PFSK-1 (cell line): ENCODE measurements around the gene TBCA.

Experiments
- FOXP2 ChIP-seq: optimal IDR thresholded peaks from 2 replicates; pipeline ENCODE3; 2011; ENCODE audit warnings: borderline replicate concordance, control low read depth, inconsistent platforms; ENCODE audit not compliant: insufficient read depth; ENCODE audit errors: extremely low read length, extremely low read depth
- POLR2AphosphoS5 ChIP-seq: IDR thresholded peaks from 2 replicates; pipeline ENCODE4 v1.6.1; 2012; ENCODE audit warnings: low read depth, mild to moderate bottlenecking, control low read depth, low read length, moderate library complexity
- REST ChIP-seq, 2 experiments: IDR thresholded peaks; 2 replicates each; pipeline versions ENCODE4 v1.6.1 to v1.8.0; 2011 to 2012; ENCODE audit warnings: low read depth in 2 of 2, low read length in 2 of 2, control low read depth in 1 of 2, inconsistent platforms in 1 of 2, mild to moderate bottlenecking in 1 of 2, moderate library complexity in 1 of 2; ENCODE audit not compliant: insufficient read depth in 1 of 2
- SIN3A ChIP-seq: IDR thresholded peaks from 2 replicates; pipeline ENCODE4 v1.6.1; 2012; ENCODE audit warnings: mild to moderate bottlenecking, low read length, moderate library complexity, borderline replicate concordance; ENCODE audit not compliant: insufficient read depth
- TAF1 ChIP-seq: IDR thresholded peaks from 2 replicates; pipeline ENCODE4 v1.6.1; 2012; ENCODE audit warnings: low read length, control low read depth, borderline replicate concordance; ENCODE audit not compliant: insufficient read depth

TBCA gene

GRCh38 chr5:77709340-77709739, 66.8 kb downstream of the TBCA start:
- TF ChIP-seq FOXP2 (no peak), TAF1 (no peak), POLR2AphosphoS5 (no peak), REST (IDR thresholded peaks at IDR 0.05; ENCODE audit: insufficient read depth in 1 of 2, low read depth in 2 of 2, low read length in 2 of 2) (no peak), SIN3A (no peak)

- TF ChIP-seq FOXP2 (no peak), SIN3A (no peak), TAF1 (no peak), REST (IDR thresholded peaks at IDR 0.05; ENCODE audit: insufficient read depth in 1 of 2, low read depth in 2 of 2, low read length in 2 of 2) (no peak), POLR2AphosphoS5 (no peak)
Observed at GRCh38 chr5:77707791-77708190, 68.3 kb downstream of the TBCA start.

GRCh38 chr5:77698920-77699319, 77.2 kb downstream of the TBCA start:
- TF ChIP-seq REST (IDR thresholded peaks at IDR 0.05; ENCODE audit: insufficient read depth in 1 of 2, low read depth in 2 of 2, low read length in 2 of 2), result no peak
- TF ChIP-seq SIN3A, result no peak
- TF ChIP-seq TAF1, result no peak
- TF ChIP-seq FOXP2, result no peak
- TF ChIP-seq POLR2AphosphoS5, result no peak

- TF ChIP-seq FOXP2 (no peak), SIN3A (no peak), POLR2AphosphoS5 (no peak), TAF1 (no peak), REST (IDR thresholded peaks at IDR 0.05; ENCODE audit: insufficient read depth in 1 of 2, low read depth in 2 of 2, low read length in 2 of 2) (no peak)
Observed at GRCh38 chr5:77697692-77698091, 78.4 kb downstream of the TBCA start.

GRCh38 chr5:77696120-77696519, 80.0 kb downstream of the TBCA start:
- TF ChIP-seq REST (IDR thresholded peaks at IDR 0.05; ENCODE audit: insufficient read depth in 1 of 2, low read depth in 2 of 2, low read length in 2 of 2), result no peak
